ENCODE measurements around the gene APOC3.

Gene APOC3

GRCh38 chr11:116807601-116808261 lies 22.0 kb upstream of the APOC3 start:
- DNase-seq: no peak

- no peak for DNase-seq
These were observed 21.2 kb upstream of the APOC3 start for GRCh38 chr11:116808262-116809175.

GRCh38 chr11:116811194-116811593 lies 18.5 kb upstream of the APOC3 start:
- no peak for DNase-seq

- no peak for DNase-seq
These were observed 17.6 kb upstream of the APOC3 start for GRCh38 chr11:116812109-116812508.

GRCh38 chr11:116813170-116813569 lies 16.5 kb upstream of the APOC3 start:
- no peak for DNase-seq

- DNase-seq: no peak
These were observed 15.8 kb upstream of the APOC3 start for GRCh38 chr11:116813781-116814471.

GRCh38 chr11:116814502-116814901 lies 15.2 kb upstream of the APOC3 start:
- no peak for DNase-seq

- no peak for DNase-seq
These were observed 10.7 kb upstream of the APOC3 start for GRCh38 chr11:116819049-116819448.

GRCh38 chr11:116821050-116821918 lies 8.4 kb upstream of the APOC3 start:
- DNase-seq: no peak

GRCh38 chr11:116822575-116822974 lies 7.1 kb upstream of the APOC3 start:
- no peak for DNase-seq

GRCh38 chr11:116823031-116823843 lies 6.5 kb upstream of the APOC3 start, which contains the start of gene APOA4:
Gene APOA4, minus strand, starts transcription at chr11:116823304. Its CDS starts 113 bp downstream, at chr11:116823191.
- DNase-seq: no peak

GRCh38 chr11:116825434-116825833 lies 4.3 kb upstream of the APOC3 start:
- no peak for DNase-seq

GRCh38 chr11:116825854-116826750 lies 3.6 kb upstream of the APOC3 start:
- DNase-seq: no peak

- DNase-seq: no peak
These were observed 2.8 kb upstream of the APOC3 start for GRCh38 chr11:116826751-116827431.

- no peak for DNase-seq
These were observed 2.2 kb upstream of the APOC3 start for GRCh38 chr11:116827461-116827860.

- no peak for DNase-seq
These were observed 829 bp upstream of the APOC3 start for GRCh38 chr11:116828632-116829524.

- no peak for DNase-seq
These were observed 641 bp downstream of the APOC3 start for GRCh38 chr11:116830184-116830912.

GRCh38 chr11:116831790-116832349 lies 2.2 kb downstream of the APOC3 start:
- no peak for DNase-seq
